ENCODE results near the gene OR10A5.
"Not testable (repeated sequence)": the region's sequence is repeated elsewhere in the genome, so short reads cannot be mapped to it uniquely, and the experiment has no call there.

OR10A5 gene, protein sequence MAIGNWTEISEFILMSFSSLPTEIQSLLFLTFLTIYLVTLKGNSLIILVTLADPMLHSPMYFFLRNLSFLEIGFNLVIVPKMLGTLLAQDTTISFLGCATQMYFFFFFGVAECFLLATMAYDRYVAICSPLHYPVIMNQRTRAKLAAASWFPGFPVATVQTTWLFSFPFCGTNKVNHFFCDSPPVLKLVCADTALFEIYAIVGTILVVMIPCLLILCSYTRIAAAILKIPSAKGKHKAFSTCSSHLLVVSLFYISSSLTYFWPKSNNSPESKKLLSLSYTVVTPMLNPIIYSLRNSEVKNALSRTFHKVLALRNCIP

DNA sequence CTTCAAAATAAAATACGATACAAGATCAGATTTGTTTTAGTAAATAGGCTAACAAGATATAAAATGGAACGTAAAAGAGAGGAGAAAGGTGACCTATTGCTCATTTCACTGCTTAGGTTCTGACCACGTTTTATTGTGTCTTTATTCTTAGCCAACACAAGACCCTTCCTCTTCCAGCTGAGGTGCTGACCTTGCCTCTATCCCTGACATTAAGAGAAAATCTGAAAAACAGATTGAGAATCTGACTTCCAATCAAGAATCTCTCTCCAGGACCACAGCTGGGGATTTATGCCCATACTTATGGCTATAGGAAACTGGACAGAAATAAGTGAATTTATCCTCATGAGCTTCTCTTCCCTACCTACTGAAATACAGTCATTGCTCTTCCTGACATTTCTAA lies at the start of gene OR10A5:
TSS of gene OR10A5 (plus strand) at position 301 of the 400 bp plus-strand sequence. CDS start at position 301, 0 bp downstream.
- Mint-ChIP-seq H3K27ac (no peak within 1 kb of the TSS), H3K36me3 (ENCODE audit: low read depth) (no peaks in the 10 kb centered on the region), H3K4me1 (ENCODE audit: low read depth) (peaks cover 7% of the 10 kb centered on the region), H3K4me3 (no peak within 1 kb of the TSS), H3K27me3 (ENCODE audit: low read depth) (peaks cover 7% of the 10 kb centered on the region), H3K9me3 (peaks cover 3% of the 10 kb centered on the region)
- no peak for DNase-seq (ENCODE audit: low spot score)

DNA sequence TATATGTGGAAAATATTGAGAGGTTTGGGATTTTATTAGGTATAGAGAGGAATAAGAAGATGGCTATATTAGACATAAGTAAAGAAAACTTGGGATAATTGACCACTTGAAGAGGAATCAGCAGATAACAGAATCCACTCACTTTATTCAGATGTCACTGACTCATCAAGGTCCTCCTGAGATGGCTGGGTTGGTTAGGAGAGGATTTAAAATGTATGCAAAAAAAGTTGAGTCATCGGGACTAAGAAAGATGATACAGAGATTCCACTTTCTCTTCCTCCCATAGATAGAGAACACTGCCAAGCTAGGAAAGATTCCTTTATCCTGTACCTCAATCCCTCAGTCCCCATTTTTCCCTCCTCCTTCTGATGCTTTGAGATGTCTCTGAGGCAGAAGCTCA lies 46.1 kb upstream of the OR10A5 start, which contains the start of gene OR6A2:
TSS of gene OR6A2 (minus strand) at position 288 of the 400 bp plus-strand sequence. CDS start 3,981 bp downstream, outside the sequence.
- no peak for DNase-seq (ENCODE audit: low spot score)
- no peaks in the 10 kb centered on the region for H3K4me1 Mint-ChIP-seq (ENCODE audit: low read depth)
- no peaks in the 10 kb centered on the region for H3K9me3 Mint-ChIP-seq
- peaks cover 3% of the 10 kb centered on the region for H3K27me3 Mint-ChIP-seq (ENCODE audit: low read depth)
- H3K36me3 Mint-ChIP-seq (ENCODE audit: low read depth): no peaks in the 10 kb centered on the region
- H3K27ac Mint-ChIP-seq: no peak within 1 kb of the TSS
- no peak within 1 kb of the TSS for H3K4me3 Mint-ChIP-seq

DNA sequence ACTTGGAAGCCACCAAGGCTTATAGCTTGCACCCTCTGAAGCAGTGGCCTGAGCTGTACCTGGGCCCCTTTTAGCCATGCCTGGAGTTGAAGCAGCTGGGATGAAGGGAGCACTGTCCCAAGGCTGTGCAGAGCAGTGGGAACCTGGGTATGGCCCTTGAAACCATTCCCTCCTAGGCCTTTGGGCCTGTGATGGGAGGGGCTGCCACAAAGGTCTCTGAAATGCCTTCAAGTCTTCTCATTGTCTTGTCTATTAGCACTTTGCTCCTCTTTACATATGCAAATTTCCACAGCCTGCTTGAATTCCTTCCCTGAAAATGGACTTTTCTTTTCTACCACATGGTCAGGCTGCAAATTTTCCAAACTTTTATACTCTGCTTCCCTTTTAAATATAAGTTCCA lies 44.4 kb upstream of the OR10A5 start:
- H3K27me3 Mint-ChIP-seq (ENCODE audit: low read depth): not testable (repeated sequence)

DNA sequence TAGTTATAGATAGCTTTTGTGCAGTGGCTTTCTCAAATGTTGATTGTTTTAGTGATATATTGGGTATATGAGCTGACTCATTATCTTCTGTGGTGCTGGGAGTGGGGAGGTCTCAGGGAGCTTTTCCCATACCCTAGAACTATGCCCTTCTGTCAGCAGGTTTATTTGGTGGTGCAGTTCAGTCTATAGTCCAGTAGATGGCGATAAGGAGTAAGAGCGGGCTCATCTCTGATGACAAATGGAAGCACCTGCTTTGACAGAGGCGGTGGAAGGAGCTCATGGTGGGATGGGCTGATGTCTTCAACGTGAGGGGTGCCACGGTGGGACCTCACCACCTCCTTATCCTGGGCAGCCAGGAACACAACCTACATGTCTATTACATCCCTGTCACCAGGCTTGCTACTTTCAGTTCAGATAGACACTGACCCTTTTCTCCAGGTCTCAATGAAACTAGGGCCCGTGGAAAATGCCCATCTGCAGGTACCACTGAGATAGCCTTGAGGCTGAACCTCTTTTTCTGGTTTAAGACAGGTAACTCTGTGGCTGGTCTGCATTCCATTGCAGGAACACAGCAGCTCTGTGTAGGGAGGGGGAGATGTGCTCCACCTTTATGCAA lies 33.0 kb upstream of the OR10A5 start:
- no peak overlapping the region for H3K27ac Mint-ChIP-seq
- H3K4me3 Mint-ChIP-seq: no peak overlapping the region
- no peaks in the 10 kb centered on the region for H3K4me1 Mint-ChIP-seq (ENCODE audit: low read depth)
- no peaks in the 10 kb centered on the region for H3K9me3 Mint-ChIP-seq
- DNase-seq (ENCODE audit: low spot score): peak; percentile 22
- no peaks in the 10 kb centered on the region for H3K36me3 Mint-ChIP-seq (ENCODE audit: low read depth)
- peaks cover 20% of the 10 kb centered on the region for H3K27me3 Mint-ChIP-seq (ENCODE audit: low read depth)

More for the DNA sequence above, 44.4 kb upstream of the OR10A5 start:
- not testable (repeated sequence) for H3K27ac Mint-ChIP-seq; H3K36me3 Mint-ChIP-seq (ENCODE audit: low read depth); H3K4me3 Mint-ChIP-seq; DNase-seq (ENCODE audit: low spot score); H3K4me1 Mint-ChIP-seq (ENCODE audit: low read depth); H3K9me3 Mint-ChIP-seq

DNA sequence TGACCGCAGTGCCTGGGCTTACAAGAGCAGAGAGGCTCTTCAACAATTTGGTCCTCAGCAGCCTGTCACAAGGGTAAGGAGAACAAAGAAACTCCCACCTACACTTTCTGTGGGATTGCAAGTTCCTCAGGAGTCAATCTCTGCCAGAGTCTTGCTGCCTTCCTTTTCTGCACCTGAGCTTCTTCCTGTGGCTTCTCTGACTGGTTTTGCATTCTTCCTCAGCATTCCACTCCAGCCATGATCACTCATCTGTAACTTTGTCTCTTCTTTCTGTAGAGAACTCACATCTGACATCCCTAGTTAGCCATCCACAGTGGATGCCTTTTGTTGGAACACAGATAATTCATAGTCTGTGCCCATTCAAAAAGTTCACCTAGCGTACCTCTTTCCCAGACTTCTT lies 31.8 kb upstream of the OR10A5 start:
- Mint-ChIP-seq H3K9me3 (no peaks in the 10 kb centered on the region), H3K4me3 (no peak overlapping the region), H3K4me1 (ENCODE audit: low read depth) (no peaks in the 10 kb centered on the region), H3K27ac (no peak overlapping the region), H3K27me3 (ENCODE audit: low read depth) (peaks cover 12% of the 10 kb centered on the region), H3K36me3 (ENCODE audit: low read depth) (no peaks in the 10 kb centered on the region)
- no peak for DNase-seq (ENCODE audit: low spot score)

DNA sequence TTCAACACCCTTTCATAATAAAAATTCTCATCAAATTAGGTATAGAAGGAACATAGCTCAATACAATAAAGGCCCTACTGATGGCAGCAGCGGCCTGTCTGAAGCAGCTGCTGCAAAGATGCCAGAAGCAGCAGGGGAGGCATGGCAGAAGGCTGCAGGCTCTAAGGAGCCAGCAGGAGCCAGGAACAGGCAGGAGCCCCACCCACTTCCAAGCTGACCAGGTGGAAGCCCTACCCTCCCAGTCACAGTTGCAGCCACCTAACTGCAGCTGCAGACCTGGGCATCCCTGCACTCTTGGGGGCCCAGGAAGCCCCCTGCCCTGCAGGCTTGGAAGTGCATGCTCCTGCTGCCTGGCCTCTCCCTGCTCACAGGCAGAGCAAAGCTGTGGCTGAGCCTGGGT lies 27.8 kb upstream of the OR10A5 start:
- H3K27me3 Mint-ChIP-seq (ENCODE audit: low read depth): peaks cover 9% of the 10 kb centered on the region
- H3K27ac Mint-ChIP-seq: no peak overlapping the region
- no peaks in the 10 kb centered on the region for H3K9me3 Mint-ChIP-seq
- no peaks in the 10 kb centered on the region for H3K4me1 Mint-ChIP-seq (ENCODE audit: low read depth)
- H3K36me3 Mint-ChIP-seq (ENCODE audit: low read depth): no peaks in the 10 kb centered on the region
- DNase-seq (ENCODE audit: low spot score): no peak
- H3K4me3 Mint-ChIP-seq: no peak overlapping the region

DNA sequence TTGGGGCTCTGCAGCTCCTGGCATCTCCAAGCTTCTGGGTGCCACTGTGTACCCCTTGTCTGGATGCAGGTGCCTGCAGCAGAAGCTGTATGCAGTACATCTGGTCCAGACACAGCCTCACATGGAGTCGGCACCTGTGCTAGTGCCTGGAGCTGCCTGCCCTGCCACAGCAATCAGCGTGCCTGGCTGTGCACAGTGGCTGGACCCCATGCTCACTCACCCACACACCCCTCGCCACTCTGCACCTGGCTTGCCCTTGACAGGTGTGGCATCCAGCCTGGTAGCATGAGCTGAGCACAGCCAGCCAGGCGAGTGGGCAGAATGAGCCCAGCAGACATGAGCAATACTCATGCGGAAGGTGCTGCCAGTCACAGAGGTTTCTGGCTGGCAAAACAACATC lies 26.5 kb upstream of the OR10A5 start:
- Mint-ChIP-seq H3K27ac (no peak overlapping the region), H3K9me3 (no peaks in the 10 kb centered on the region), H3K4me1 (ENCODE audit: low read depth) (no peaks in the 10 kb centered on the region)

DNA sequence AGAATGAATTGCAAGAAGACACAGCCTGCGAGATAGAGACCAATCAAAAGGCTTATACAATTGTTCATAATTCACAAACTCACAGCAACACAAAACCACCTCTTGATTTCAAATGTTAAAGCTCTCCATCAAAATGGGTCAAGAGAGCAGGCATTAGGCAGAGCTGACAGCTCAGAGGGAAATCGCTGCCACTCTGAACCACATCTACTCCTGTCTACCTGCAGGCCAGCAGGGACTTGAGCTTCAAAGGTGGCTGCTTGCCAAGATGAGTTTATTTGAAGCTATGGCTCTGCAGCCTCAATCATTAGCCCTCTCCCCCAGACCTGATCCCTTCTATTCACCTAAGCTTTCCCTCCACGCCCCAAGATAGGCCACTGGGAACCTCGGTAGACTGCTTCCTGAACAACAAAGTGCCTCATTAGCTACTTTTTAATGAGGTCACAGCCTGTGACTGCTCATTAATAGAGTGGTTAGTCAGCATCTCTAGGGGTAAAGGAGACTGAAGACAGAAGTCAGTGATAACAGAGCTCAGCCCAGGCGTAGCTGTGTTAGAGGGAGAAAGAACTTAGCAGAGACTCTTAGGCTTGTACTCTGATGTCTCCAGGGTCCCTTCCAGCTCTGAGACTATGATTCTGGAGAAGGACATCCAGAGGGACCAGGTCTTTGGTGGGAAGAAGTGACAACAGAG lies 21.2 kb upstream of the OR10A5 start:
- H3K4me3 Mint-ChIP-seq: no peak overlapping the region
- H3K27me3 Mint-ChIP-seq (ENCODE audit: low read depth): peaks cover 8% of the 10 kb centered on the region
- no peaks in the 10 kb centered on the region for H3K36me3 Mint-ChIP-seq (ENCODE audit: low read depth)
- H3K27ac Mint-ChIP-seq: no peak overlapping the region
- no peaks in the 10 kb centered on the region for H3K4me1 Mint-ChIP-seq (ENCODE audit: low read depth)
- DNase-seq (ENCODE audit: low spot score): no peak
- H3K9me3 Mint-ChIP-seq: no peaks in the 10 kb centered on the region

More for the DNA sequence above, 26.5 kb upstream of the OR10A5 start:
- Mint-ChIP-seq H3K27me3 (ENCODE audit: low read depth) (peaks cover 8% of the 10 kb centered on the region), H3K36me3 (ENCODE audit: low read depth) (no peaks in the 10 kb centered on the region), H3K4me3 (no peak overlapping the region)
- no peak for DNase-seq (ENCODE audit: low spot score)

DNA sequence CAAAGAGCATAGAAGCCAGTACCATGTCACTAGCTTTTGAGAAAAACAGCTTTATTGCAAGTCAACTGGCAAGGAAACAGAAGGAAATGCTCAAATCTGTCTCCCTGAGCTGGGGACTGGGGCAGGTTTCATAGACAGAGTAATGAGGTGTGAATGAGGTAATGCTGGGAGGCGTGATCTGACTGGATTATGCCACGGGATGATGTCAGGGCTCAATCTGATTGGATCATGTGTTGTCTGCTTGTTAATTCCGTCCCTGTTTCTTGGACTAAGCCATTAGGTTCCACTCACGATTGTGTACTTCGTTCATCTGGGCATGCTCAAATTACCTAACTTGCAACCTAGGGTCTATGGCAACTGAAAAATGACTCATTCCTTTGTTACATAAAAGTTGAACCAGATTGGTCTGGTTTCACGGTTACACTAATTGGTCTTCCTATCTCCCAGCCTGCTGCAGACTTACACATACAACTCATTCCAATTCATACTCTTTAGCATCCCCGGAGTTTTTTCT lies 20.2 kb upstream of the OR10A5 start:
- Mint-ChIP-seq H3K4me1 (ENCODE audit: low read depth) (no peaks in the 10 kb centered on the region), H3K27ac (no peak overlapping the region), H3K9me3 (no peaks in the 10 kb centered on the region), H3K36me3 (ENCODE audit: low read depth) (no peaks in the 10 kb centered on the region), H3K4me3 (no peak overlapping the region), H3K27me3 (ENCODE audit: low read depth) (peaks cover 5% of the 10 kb centered on the region)
- DNase-seq (ENCODE audit: low spot score): no peak

DNA sequence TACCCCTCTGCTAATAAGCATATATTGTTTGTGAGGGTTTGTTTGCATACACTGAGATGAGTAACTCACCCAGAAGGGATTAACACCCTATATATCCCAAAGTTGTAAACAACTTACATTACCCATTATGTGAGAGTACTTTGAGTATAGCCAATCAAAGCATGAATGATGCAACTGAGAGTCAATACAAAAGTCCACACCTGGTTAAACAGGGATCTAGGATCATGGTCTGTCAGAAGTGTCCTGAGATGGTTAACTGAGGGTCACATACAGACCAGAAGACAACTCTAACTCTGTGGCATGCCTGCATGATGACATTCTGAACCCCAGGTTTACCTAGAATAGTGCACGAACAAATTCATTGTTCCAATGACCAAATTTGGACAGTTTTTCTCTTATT lies 17.4 kb upstream of the OR10A5 start:
- DNase-seq (ENCODE audit: low spot score): no peak
- Mint-ChIP-seq H3K4me3 (no peak overlapping the region), H3K4me1 (ENCODE audit: low read depth) (no peaks in the 10 kb centered on the region), H3K36me3 (ENCODE audit: low read depth) (no peaks in the 10 kb centered on the region), H3K9me3 (no peaks in the 10 kb centered on the region), H3K27me3 (ENCODE audit: low read depth) (no peaks in the 10 kb centered on the region), H3K27ac (no peak overlapping the region)

DNA sequence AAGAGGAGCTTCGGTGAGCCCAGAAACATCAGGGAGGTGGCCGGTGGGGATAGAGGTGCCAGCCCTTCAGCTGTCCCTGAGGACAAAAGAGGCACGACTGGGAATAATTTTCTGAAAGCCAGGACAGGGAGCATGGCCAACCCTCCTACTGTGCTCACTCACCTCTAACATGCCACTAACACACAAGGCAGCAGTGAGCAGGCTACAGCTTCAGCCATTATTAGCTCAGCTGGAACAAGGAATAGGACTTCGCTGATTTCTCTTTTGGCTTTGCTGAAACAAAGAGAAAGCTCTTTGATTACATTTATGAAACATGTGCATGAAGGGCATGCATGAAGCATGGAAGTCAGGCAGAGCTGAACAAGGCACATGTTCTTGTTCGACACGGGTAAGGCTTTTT lies 12.1 kb upstream of the OR10A5 start:
- Mint-ChIP-seq H3K4me3 (no peak overlapping the region), H3K27ac (no peak overlapping the region), H3K9me3 (no peaks in the 10 kb centered on the region), H3K36me3 (ENCODE audit: low read depth) (no peaks in the 10 kb centered on the region), H3K4me1 (ENCODE audit: low read depth) (no peaks in the 10 kb centered on the region), H3K27me3 (ENCODE audit: low read depth) (no peaks in the 10 kb centered on the region)
- no peak for DNase-seq (ENCODE audit: low spot score)

DNA sequence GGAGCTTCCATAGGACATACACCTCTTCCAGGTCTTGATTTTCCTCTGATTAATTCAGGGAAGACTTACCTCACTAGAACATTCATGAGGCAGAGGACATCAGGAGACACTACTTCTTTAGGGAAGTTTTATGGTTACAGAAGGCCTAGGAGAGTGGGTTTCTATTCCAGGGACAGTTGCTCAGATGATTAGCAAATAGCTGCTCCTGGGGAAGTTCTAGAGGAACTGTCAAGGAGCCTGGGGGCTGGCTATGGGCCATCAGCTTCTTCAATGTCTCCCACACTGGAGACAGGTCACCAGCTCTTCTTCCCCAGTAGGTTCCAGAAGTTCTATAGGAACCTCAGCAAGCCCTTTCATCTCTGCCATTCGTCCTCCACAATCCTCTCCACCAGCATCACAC lies 11.5 kb upstream of the OR10A5 start:
- Mint-ChIP-seq H3K4me3 (no peak overlapping the region), H3K4me1 (ENCODE audit: low read depth) (no peaks in the 10 kb centered on the region), H3K9me3 (no peaks in the 10 kb centered on the region), H3K27ac (no peak overlapping the region), H3K36me3 (ENCODE audit: low read depth) (no peaks in the 10 kb centered on the region), H3K27me3 (ENCODE audit: low read depth) (no peaks in the 10 kb centered on the region)
- no peak for DNase-seq (ENCODE audit: low spot score)

DNA sequence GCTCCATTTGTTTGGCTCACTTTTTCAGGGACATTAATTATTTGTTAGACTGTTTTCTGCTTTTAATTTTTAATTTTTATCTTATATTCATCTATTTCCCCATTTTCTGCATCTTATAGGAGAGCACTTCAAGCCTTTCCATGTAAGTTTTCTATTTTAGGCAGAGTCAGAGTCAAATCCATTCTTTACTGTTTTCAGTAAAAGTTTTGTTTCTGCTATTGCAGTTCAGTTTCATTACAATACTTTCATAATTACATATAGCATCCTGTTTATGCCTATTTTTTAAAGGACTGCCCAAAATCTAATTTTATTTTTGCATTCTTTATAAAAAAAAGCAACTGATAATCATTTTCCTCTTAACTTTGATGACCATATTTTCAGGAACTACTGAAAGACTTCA lies 3.8 kb upstream of the OR10A5 start:
- peaks cover 7% of the 10 kb centered on the region for H3K4me1 Mint-ChIP-seq (ENCODE audit: low read depth)
- H3K27ac Mint-ChIP-seq: no peak overlapping the region
- no peak overlapping the region for H3K4me3 Mint-ChIP-seq
- peaks cover 10% of the 10 kb centered on the region for H3K27me3 Mint-ChIP-seq (ENCODE audit: low read depth)
- H3K9me3 Mint-ChIP-seq: peaks cover 3% of the 10 kb centered on the region
- no peaks in the 10 kb centered on the region for H3K36me3 Mint-ChIP-seq (ENCODE audit: low read depth)
- no peak for DNase-seq (ENCODE audit: low spot score)

DNA sequence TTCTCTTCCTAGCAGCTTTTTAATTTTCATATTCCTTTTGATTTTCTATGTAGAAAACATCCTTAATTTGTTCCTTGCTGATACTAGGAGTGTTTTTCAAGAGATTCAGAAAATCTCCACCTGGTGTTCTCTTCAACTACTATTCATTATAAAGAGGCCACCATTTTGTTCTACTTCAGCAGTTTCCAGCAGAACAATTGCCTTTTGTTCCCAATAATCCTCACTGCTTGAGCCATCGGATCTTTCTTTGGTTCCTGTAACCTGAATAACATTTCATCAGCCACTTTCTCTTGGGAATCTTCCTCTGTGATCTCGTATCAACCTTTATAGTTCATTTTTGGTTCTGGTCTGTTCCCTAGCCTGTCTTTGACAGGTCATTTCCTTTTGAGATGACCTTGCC lies 1.8 kb upstream of the OR10A5 start:
- DNase-seq (ENCODE audit: low spot score): no peak
- H3K4me3 Mint-ChIP-seq: no peak overlapping the region
- no peaks in the 10 kb centered on the region for H3K36me3 Mint-ChIP-seq (ENCODE audit: low read depth)
- peaks cover 10% of the 10 kb centered on the region for H3K27me3 Mint-ChIP-seq (ENCODE audit: low read depth)
- no peak overlapping the region for H3K27ac Mint-ChIP-seq
- peaks cover 7% of the 10 kb centered on the region for H3K4me1 Mint-ChIP-seq (ENCODE audit: low read depth)
- peaks cover 3% of the 10 kb centered on the region for H3K9me3 Mint-ChIP-seq

Data from T-helper 2 cell treated with Interferon-gamma antibody and Interleukin-4, amounts not matched to agents 5 μg/mL and 100 μg/mL, for 36 hours (primary cell).